ENCODE measurements around the gene COG7.
"Not testable (repeated sequence)": the region's sequence is repeated elsewhere in the genome, so short reads cannot be mapped to it uniquely, and the experiment has no call there.

Gene COG7

GRCh38 chr16:23469814-23470213 lies 16.8 kb upstream of the COG7 start:
- no peak for DNase-seq (ENCODE audit: low read depth in 2 of 2)

GRCh38 chr16:23466162-23466885 lies 13.3 kb upstream of the COG7 start:
- no peak for DNase-seq (ENCODE audit: low read depth in 2 of 2)

- no peak for DNase-seq (ENCODE audit: low read depth in 2 of 2)
Observed at GRCh38 chr16:23465179-23465578, 12.2 kb upstream of the COG7 start.

GRCh38 chr16:23464196-23464595 lies 11.2 kb upstream of the COG7 start:
- no peak for DNase-seq (ENCODE audit: low read depth in 2 of 2)

GRCh38 chr16:23462994-23463393 lies 10.0 kb upstream of the COG7 start:
- DNase-seq (ENCODE audit: low read depth in 2 of 2): not testable (repeated sequence)

- DNase-seq (ENCODE audit: low read depth in 2 of 2): no peak
Observed at GRCh38 chr16:23453338-23454052, 506 bp upstream of the COG7 start.

- no peak for DNase-seq (ENCODE audit: low read depth in 2 of 2)
Observed at GRCh38 chr16:23452221-23452571, 793 bp downstream of the COG7 start.

- DNase-seq (ENCODE audit: low read depth in 2 of 2): no peak
Observed at GRCh38 chr16:23448392-23448791, 4.6 kb downstream of the COG7 start.

- DNase-seq (ENCODE audit: low read depth in 2 of 2): not testable (repeated sequence)
Observed at GRCh38 chr16:23437542-23437941, 15.4 kb downstream of the COG7 start.

GRCh38 chr16:23436951-23437350 lies 16.0 kb downstream of the COG7 start:
- DNase-seq (ENCODE audit: low read depth in 2 of 2): no peak

- peak; percentile 6 to 33 for DNase-seq (ENCODE audit: low read depth in 2 of 2)
Observed at GRCh38 chr16:23435500-23435899, 17.5 kb downstream of the COG7 start.

GRCh38 chr16:23434380-23434779 lies 18.6 kb downstream of the COG7 start:
- DNase-seq (ENCODE audit: low read depth in 2 of 2): no peak

- no peak for DNase-seq (ENCODE audit: low read depth in 2 of 2)
Observed at GRCh38 chr16:23433261-23433920, 19.6 kb downstream of the COG7 start.

- DNase-seq (ENCODE audit: low read depth in 2 of 2): no peak
Observed at GRCh38 chr16:23432176-23433128, 20.5 kb downstream of the COG7 start.

GRCh38 chr16:23428351-23428750 lies 24.6 kb downstream of the COG7 start:
- DNase-seq (ENCODE audit: low read depth in 2 of 2): no peak

- DNase-seq (ENCODE audit: low read depth in 2 of 2): no peak
Observed at GRCh38 chr16:23424292-23424958, 28.6 kb downstream of the COG7 start.

GRCh38 chr16:23423496-23424049 lies 29.4 kb downstream of the COG7 start:
- no peak for DNase-seq (ENCODE audit: low read depth in 2 of 2)

- no peak for DNase-seq (ENCODE audit: low read depth in 2 of 2)
Observed at GRCh38 chr16:23420011-23420410, 33.0 kb downstream of the COG7 start.

GRCh38 chr16:23416816-23417215 lies 36.2 kb downstream of the COG7 start:
- no peak for DNase-seq (ENCODE audit: low read depth in 2 of 2)

GRCh38 chr16:23414731-23415130 lies 38.3 kb downstream of the COG7 start:
- DNase-seq (ENCODE audit: low read depth in 2 of 2): no peak

GRCh38 chr16:23410176-23410575 lies 42.8 kb downstream of the COG7 start:
- DNase-seq (ENCODE audit: low read depth in 2 of 2): no peak

Data from stimulated activated CD4-positive, alpha-beta T cell treated with anti-CD3 and anti-CD28 coated beads, Interleukin-1b, Interleukin-23, amount 100 ng/mL, for 1 hour (primary cell).